Fibroblast of gingiva (primary cell): ENCODE measurements around the gene PARS2.

Experiments used
- DNase-seq: peaks from one replicate; pipeline ENCODE4 v3.0.0-alpha.2; 2011; ENCODE audit warnings: low read depth

Gene PARS2

GRCh38 chr1:54736685-54737084 is 27.6 kb downstream of the PARS2 start:
- no peak for DNase-seq

- DNase-seq, result no peak
Observed at GRCh38 chr1:54728027-54728426, 36.3 kb downstream of the PARS2 start.

GRCh38 chr1:54724771-54725170 is 39.6 kb downstream of the PARS2 start:
- no peak for DNase-seq

DNA sequence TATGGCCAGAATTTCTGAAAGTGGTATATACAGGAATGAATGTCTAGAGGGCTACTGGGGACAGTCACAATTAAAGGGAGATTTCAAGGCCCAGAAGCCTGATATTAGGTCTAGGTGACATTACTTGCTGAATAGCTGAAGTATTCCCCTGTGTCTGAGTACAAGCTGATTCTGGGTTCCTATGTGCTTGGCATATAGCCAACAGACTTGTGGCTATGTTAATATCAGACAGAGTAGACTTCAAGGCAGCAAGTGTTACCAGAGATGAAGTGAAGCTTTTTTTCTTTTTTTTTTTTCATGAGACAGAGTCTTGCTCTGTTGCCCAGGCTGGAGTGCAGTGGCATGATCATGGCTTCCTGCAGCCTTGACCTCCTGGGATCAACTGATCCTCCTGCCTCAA is 40.3 kb downstream of the PARS2 start:
- no peak for DNase-seq

- no peak for DNase-seq
Observed at GRCh38 chr1:54721719-54722118, 42.6 kb downstream of the PARS2 start.

- peak; percentile 52 for DNase-seq
Observed at GRCh38 chr1:54716299-54717047, 47.9 kb downstream of the PARS2 start.

GRCh38 chr1:54715493-54716298 is 48.6 kb downstream of the PARS2 start, which contains the start of gene TTC4:
Gene TTC4 (plus strand): TSS chr1:54715861. CDS start chr1:54715909, 48 bp downstream.
- DNase-seq, result peak; percentile 75

GRCh38 chr1:54714881-54715492 is 49.3 kb downstream of the PARS2 start:
- no peak for DNase-seq

GRCh38 chr1:54711536-54711935 is 52.8 kb downstream of the PARS2 start:
- DNase-seq, result no peak

- DNase-seq, result no peak
Observed at GRCh38 chr1:54710841-54711240, 53.5 kb downstream of the PARS2 start.

- DNase-seq, result no peak
Observed at GRCh38 chr1:54710434-54710833, 53.9 kb downstream of the PARS2 start.

DNA sequence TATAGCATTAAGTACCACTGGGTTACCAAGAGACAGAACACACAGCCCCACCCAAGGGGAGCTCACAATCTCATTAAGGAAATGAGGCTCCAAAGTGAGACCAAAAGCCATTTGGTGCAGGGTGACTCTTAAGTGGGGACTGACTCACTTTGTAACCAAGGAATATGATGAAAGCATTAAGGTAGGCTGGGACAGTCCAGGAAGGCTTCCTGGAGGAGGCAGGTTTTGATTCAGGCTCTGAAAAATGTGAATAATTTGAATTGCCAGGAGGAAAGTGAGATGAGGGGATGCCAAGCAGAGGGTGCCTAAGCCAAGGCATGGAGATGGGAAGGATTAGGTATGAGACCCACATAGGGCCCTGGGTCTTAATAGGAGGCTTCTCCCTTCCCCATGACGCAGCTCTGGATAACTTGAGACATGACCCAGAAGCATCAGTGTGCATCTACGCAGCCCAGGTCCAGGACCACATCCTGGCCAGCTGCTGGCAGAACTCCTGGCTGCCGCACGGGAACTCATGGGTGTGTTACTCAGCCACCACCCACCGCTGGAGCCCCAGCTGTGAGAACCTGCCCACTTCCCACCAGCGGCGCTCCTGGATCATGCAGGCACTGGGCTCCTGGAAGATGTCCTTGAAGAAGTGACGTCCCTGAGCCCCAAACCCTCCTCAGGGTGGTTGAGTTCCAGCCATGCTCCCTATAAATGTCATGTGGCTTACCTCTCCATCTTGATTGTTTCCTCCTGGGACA is 54.6 kb downstream of the PARS2 start:
- no peak for DNase-seq

- no peak for DNase-seq
Observed at GRCh38 chr1:54708385-54708784, 55.9 kb downstream of the PARS2 start.
